Left kidney (tissue), 2 donors: Measurements from ENCODE around the gene KATNB1. TPM values are rescaled to one million over a fixed set of nuclear protein-coding genes. Genes with fewer than 3 reads are reported as not detected.
"Not testable (repeated sequence)": the region's sequence is repeated elsewhere in the genome, so short reads cannot be mapped to it uniquely, and the experiment has no call there.

Experiments used
- DNase-seq: peaks from one replicate; pipeline ENCODE4 v3.0.0-alpha.2; 2013
- polyA plus RNA-seq: library from polyadenylated mRNA; unstranded; fragments of 120-200 nt; gene quantifications from one replicate; pipeline ENCODE4 v1.2.1, GENCODE V29; 2013; ENCODE audit not compliant: insufficient read length

Gene KATNB1
- polyA plus RNA-seq, 1 donor: 21.3 TPM

GRCh38 chr16:57725554-57725953, 10.0 kb upstream of the KATNB1 start:
- no peak for DNase-seq

- no peak for DNase-seq
These were observed 9.6 kb upstream of the KATNB1 start for GRCh38 chr16:57725976-57726375.

DNA sequence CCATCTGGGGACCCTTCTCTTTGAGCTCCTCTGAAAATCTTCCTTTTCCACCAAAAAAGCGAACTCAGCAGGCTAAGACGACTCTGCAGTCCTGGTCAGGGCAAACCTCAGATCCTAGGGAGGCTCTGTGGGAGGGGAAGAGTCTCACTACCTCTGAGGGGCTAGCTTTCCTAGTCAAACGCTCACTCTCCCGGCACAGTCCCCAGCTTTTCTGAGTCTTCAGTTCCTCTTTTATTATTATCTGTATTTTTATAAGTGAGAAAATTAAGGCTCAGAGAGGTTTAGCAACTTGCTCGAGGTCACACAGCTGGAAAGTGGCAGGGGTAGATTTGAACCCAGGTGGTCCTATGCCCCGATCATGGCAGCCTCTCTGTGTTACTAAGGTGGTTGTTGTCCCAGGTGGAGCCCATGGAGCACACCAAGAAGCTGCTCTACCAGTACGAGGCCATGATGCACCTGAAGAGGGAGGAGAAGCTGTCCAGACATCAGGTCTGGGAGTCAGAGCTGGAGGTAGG, 9.1 kb upstream of the KATNB1 start:
- DNase-seq: no peak

GRCh38 chr16:57727610-57728009, 8.0 kb upstream of the KATNB1 start:
- DNase-seq: no peak

- DNase-seq: no peak
These were observed 7.0 kb upstream of the KATNB1 start for GRCh38 chr16:57728336-57729181.

DNA sequence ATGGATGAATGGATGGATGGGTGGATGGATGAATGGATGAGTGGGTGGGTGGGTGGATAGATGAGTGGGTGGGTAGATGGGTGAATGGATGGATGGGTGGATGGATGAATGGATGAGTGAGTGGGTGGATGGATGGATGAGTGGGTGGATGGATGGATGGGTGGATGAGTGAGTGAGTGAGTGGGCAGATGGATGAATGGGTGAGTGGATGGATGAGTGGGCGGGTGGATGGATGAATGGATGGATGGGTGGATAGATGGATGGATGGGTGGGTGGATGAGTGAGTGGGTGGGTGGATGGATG, 6.4 kb upstream of the KATNB1 start:
- DNase-seq: no peak

DNA sequence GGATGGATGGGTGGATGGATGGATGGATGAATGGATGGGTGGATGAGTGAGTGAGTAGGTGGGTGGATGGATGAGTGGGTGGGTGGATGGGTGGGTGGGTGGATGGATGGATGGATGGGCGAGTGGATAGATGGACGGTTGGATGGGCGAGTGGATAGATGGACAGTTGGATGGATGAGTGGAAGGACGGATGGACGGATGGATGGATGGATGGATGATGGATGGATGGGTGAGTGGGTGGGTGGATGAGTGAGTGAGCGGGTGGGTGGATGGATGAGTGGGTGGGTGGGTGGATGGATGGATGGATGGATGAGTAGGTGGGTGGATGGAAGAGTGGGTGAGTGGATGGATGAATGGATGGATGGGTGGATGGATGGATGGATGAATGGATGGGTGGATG, 5.7 kb upstream of the KATNB1 start:
- not testable (repeated sequence) for DNase-seq

- DNase-seq: no peak
These were observed 4.5 kb upstream of the KATNB1 start for GRCh38 chr16:57730771-57731730.

- no peak for DNase-seq
These were observed 3.5 kb upstream of the KATNB1 start for GRCh38 chr16:57732037-57732436.

GRCh38 chr16:57732714-57733113, 2.9 kb upstream of the KATNB1 start:
- no peak for DNase-seq

DNA sequence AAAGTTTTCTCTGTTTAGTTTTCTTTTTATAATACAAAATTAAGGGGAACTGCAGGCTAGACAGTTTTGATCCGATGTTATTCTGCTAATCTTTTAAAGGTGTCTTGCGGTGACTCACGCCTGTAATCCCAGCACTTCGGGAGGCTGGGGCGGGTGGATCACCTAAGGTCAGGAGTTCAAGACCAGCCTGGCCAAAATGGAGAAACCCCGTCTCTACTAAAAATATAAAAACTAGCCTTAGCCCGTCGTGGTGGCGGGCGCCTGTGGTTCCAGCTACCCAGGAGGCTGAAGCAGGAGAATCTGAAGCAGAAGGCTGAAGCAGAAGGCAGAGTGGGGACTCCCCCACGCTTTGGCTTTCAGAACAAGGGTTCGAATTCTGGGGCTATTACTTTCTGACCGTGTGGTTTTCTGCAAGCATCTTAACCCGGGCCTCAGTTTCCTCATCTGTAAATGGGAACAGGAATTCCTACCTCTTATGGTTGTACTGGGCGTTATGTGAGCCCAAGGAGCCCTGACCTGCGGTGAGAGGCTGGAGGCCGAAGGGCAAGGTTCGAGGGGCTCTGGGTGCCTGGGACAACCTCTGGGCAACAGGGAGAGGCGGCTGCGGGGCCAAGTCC, 1.2 kb upstream of the KATNB1 start:
- no peak for DNase-seq

- peak; percentile 100 for DNase-seq
These were observed 430 bp upstream of the KATNB1 start for GRCh38 chr16:57734925-57735754.

DNA sequence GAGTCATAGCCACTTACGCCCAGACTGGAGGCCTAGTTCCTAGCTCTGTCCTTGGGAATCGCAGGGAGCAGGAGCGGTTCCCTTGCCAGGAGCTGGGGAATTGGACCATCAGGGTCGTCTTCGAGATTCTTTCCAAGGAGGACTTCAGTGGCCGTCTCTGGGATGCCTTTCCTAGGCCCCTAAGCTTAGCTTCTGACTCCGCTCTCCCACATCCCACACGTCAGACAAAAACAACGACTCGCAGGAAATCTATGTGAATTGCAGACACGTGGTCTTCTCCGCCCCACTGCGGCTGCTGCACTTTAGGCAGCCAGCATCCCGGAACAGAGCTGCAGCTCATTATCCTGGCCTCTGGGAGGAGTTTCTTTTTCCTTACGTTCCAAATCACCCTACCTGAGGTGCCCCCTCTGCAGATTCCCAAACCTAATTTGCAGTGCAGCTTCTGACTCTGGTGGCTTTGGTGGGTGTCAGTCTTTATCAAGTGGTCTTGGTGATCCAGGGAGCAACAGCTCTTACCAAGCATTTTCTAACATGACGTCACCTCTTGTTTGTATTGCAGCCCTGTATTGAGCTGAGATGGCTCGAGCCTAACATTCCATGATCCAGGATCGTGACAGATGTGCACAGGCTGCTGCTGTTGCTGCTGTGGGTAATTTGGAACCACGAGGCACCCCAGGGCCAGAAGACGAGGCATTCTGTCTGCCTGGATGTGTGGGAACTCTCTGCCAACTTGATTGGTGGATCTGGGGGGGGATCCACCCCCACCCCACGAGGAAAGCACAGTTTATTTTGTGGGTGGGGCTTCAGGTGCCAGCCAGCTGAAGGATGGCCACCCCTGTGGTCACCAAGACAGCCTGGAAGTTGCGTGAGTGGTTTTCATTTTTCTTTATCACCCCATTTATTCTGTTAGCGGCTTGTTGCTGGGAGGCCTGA, 1.1 kb downstream of the KATNB1 start:
- DNase-seq: peak; percentile 66

GRCh38 chr16:57738844-57739243, 3.3 kb downstream of the KATNB1 start:
- no peak for DNase-seq

DNA sequence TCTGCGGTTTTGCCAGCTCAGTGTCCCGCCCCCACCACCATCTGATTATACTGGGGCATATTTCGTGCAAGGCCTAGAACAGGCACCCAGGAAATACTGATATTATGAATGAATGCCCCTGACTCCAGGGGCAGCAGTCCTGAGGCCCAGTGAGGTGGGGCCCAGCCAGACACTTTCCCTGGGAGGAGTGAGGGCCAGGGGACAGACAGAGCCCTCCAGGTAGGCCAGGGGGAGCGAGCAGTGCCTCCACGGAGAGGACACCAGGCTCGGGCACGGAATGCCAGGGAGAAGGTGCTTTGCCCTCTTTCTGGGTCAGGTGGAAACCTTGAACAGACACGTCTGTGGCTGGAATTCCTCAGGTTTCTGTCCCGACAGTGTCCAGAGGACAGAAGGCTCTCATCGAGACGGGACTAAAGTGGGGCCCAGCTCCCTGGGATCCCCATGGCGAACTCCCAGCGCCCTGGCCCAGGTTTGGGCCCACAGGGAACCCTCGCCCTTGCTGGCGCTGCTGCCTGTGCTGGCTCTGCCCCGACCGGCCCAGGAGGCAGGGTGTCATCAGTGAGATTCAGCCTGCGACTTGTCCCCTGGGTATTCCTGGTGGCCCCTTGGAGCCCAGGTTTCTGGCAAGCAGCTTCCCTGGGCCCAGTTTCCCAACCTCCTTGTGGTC, 4.3 kb downstream of the KATNB1 start:
- DNase-seq: no peak

- no peak for DNase-seq
These were observed 5.0 kb downstream of the KATNB1 start for GRCh38 chr16:57740423-57741071.

GRCh38 chr16:57741660-57742191, 6.2 kb downstream of the KATNB1 start:
- DNase-seq: no peak

GRCh38 chr16:57742543-57742942, 7.0 kb downstream of the KATNB1 start:
- DNase-seq: no peak

DNA sequence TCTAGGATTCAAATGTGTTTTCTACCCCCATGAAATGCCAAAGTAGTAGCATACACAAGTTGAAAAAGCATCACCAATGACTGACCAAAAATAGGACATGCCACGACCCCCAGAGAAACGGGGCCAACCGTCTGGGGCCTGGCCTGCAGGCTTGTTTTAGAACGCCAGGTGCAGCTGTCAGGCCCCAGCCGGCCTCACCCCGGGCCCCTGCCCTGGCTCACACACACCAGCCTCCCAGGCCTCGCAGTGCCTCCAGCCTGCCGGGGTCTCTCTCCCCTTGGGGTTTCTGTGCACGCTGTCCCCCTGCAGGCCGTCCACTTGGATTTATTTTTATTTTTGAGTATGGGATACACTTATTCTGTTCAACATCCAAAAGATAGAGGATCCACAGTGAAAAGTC, 7.9 kb downstream of the KATNB1 start:
- no peak for DNase-seq
